ENCODE measurements around the gene ST6GALNAC1.
A peak's percentile ranks its signal among the peaks of the same experiment; 100 is the strongest.

Gene ST6GALNAC1

GRCh38 chr17:76674600-76674999, 31.0 kb upstream of the ST6GALNAC1 start:
- DNase-seq = no peak

GRCh38 chr17:76673729-76674128, 30.2 kb upstream of the ST6GALNAC1 start:
- peak; percentile 55 for DNase-seq

GRCh38 chr17:76672892-76673291, 29.3 kb upstream of the ST6GALNAC1 start:
- no peak for DNase-seq

GRCh38 chr17:76672270-76672851, 28.8 kb upstream of the ST6GALNAC1 start:
- DNase-seq = no peak

- no peak for DNase-seq
These were observed 28.3 kb upstream of the ST6GALNAC1 start for GRCh38 chr17:76671912-76672262.

- DNase-seq = peak; percentile 100
These were observed 27.8 kb upstream of the ST6GALNAC1 start for GRCh38 chr17:76671123-76671911.

- no peak for DNase-seq
These were observed 27.2 kb upstream of the ST6GALNAC1 start for GRCh38 chr17:76670718-76671122.

- no peak for DNase-seq
These were observed 26.6 kb upstream of the ST6GALNAC1 start for GRCh38 chr17:76670020-76670717.

GRCh38 chr17:76667786-76668453, 24.4 kb upstream of the ST6GALNAC1 start:
- no peak for DNase-seq

- DNase-seq = no peak
These were observed 23.9 kb upstream of the ST6GALNAC1 start for GRCh38 chr17:76667491-76667755.

- DNase-seq = no peak
These were observed 17.1 kb upstream of the ST6GALNAC1 start for GRCh38 chr17:76660656-76661042.

GRCh38 chr17:76659928-76660655, 16.5 kb upstream of the ST6GALNAC1 start:
- DNase-seq = no peak

- DNase-seq = no peak
These were observed 14.7 kb upstream of the ST6GALNAC1 start for GRCh38 chr17:76658242-76658662.

GRCh38 chr17:76657505-76658241, 14.1 kb upstream of the ST6GALNAC1 start:
- DNase-seq = no peak

- no peak for DNase-seq
These were observed 10.9 kb upstream of the ST6GALNAC1 start for GRCh38 chr17:76654408-76654807.

GRCh38 chr17:76650504-76650903, 6.9 kb upstream of the ST6GALNAC1 start:
- no peak for DNase-seq

- no peak for DNase-seq
These were observed 3.2 kb upstream of the ST6GALNAC1 start for GRCh38 chr17:76646712-76647111.

- DNase-seq = no peak
These were observed 1.9 kb upstream of the ST6GALNAC1 start for GRCh38 chr17:76645481-76645880.

- no peak for DNase-seq
These were observed 1.4 kb upstream of the ST6GALNAC1 start for GRCh38 chr17:76644995-76645394.

- DNase-seq = no peak
These were observed 563 bp downstream of the ST6GALNAC1 start for GRCh38 chr17:76642994-76643393.

GRCh38 chr17:76642032-76642561, 1.5 kb downstream of the ST6GALNAC1 start:
- DNase-seq = no peak

- DNase-seq = no peak
These were observed 2.1 kb downstream of the ST6GALNAC1 start for GRCh38 chr17:76641501-76641900.

All from fibroblast of upper back skin (primary cell).